Stimulated activated CD4-positive, alpha-beta T cell treated with anti-CD3 and anti-CD28 coated beads, TNF-alpha, amount 100 ng/mL, for 24 hours (primary cell): Measurements from ENCODE around the gene MYL7.
"Not testable (repeated sequence)": the region's sequence is repeated elsewhere in the genome, so short reads cannot be mapped to it uniquely, and the experiment has no call there.

Experiments used
- DNase-seq, 3 experiments: peaks; one replicate each; pipeline ENCODE4 v3.0.0-alpha.2; 2020; ENCODE audit warnings: low read depth in 3 of 3

The MYL7 gene

GRCh38 chr7:44141221-44141850 lies at the start of gene MYL7:
MYL7 (minus strand) TSS chr7:44141332; CDS start chr7:44141305, 27 bp downstream.
- DNase-seq: no peak

DNA sequence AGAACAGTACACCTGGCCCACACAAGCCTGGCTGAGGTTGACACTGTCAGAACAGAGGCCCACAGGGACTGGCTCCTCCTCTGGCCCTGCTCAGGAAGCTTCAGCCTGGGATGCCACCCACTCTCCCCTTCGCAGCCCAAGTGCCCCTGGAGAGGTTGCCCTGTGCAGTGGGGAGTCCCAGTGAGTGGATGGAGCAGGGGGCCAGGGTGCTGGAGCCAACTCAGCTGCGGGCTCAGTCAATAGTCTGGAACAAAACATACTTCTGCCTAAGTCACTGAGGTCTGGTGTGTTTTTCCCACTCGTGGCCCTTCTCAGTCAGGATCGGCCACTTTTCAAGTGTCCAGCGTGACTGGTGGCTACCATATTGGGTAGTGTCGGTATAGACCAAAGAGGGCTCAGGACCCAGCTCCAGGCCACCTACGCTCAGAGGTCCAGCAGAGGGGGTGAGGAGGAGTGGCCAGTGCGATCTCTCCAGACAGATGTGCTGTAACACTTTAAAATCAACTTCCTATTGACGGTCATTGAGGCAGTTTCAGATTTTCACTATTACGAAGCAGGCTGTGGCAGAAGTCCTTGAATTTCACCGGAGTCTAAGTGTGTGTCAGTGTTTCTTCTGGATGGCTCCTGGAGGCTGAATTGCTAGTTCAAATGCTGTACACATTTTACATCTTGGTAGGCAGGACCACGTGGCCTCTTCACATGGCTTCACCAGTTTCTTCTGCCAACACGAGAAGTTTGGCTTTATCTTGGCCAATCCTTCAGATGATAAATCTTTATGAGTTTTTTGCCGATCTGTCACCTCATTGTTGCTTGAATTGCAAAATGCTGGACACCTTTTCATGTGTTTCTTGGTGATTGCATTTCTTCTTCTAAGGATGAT lies 49.1 kb upstream of the MYL7 start:
- DNase-seq: no peak

- no peak for DNase-seq
These were observed 48.3 kb upstream of the MYL7 start, which contains the start of gene GCK for GRCh38 chr7:44189286-44189992. GCK (minus strand) TSS chr7:44189439; CDS start chr7:44188953, 486 bp downstream.

- DNase-seq: no peak
These were observed 47.5 kb upstream of the MYL7 start for GRCh38 chr7:44188480-44189225.

DNA sequence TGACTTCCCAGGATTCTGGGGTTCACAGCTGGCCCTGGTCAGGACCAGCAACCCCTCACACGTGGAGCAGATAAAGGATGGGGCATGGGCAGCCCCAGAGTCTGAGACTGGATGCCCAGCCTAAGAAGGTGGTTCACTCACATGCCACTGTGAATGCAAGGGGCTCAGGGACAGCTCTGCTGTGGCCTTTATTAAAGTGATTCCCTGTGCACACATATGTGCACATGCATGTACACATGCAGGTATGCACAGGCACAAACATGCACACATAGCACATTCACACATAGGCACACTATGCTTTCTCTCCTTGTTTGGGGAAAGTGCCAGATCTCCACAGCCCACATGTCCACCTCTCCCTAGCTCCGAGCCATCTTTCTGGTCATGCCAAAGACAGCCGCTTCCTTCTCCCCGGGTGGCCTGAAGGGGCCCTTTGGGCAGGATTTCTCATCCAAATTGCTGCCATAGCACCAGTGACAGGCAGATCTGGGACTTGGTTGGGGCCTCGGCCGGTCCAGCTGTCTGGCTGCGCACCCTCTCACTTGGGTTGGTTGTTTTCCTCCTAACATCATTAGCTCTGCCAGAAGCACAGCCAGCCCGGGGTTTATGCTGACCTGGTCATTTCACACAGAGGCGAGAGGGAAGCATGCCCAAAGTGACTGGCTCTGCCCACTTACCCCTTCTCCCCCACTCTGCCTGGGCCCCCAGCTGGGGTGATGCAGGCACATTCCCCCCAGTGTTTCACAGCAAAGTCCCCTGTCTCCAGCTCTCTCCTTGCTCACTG lies 46.7 kb upstream of the MYL7 start:
- DNase-seq: no peak

DNA sequence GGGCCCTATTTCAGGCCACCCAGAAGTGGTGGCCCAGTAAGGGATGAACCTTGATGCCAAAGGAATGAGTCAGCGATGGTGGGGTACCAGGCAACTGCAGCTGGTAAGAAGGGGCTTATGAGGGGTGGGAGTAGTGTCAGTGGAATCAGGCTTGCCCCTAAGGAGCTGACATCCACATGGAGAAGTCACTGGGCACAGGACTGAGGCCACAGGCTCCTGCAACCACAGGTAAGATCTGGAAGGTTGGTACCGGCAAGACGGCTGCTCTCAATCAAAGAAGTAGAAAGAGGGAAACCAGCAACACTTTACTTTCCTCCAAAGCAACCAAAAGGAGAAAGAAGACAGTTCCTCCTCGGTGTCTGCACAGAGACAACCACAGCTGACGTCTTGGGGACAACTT lies 45.6 kb upstream of the MYL7 start:
- no peak for DNase-seq

DNA sequence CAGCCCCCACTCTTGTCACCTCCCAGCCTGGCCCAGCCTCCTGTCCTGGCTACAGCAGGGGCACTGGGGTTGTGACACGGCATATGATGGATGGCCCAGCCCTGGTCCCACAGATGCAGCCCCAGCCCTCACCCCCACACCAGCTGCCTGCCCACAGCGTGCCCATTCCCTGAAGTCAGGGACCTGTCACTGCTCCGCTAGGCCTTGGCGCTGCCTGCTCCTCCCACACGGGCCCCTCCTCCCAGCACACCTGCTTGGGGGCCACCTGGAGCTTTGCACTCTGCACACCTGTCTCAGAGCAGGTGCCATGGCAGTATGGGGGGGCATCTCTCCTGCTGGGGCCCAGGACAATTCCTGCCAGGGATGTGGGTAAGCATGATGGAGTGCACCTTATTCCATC lies 44.6 kb upstream of the MYL7 start:
- DNase-seq: no peak

DNA sequence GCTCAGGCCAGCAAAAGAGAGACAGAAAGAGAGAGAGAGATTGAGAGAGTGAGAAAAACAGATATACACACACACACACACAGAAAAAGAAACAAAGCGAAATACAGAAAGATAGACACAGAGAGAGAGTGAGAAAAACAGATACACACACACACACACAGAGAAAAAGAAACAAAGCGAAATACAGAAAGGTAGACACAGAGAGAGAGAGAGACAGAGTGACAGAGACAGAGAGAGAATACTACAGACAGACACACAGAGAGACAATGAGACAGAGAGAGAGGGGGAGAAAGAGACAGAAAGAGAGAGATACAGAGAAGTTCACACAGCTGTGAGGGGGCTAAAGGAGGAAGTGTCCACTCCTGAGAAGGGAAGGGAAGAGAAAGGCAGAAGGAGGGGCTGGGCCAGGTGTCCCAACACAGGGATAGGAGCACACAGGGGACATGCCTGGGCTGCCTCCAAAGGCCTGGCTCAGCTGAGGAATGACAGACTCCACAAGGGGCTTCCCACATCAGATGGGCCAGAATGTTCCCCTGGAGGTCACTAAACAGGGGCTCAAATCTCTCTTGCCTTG lies 43.8 kb upstream of the MYL7 start:
- no peak for DNase-seq

DNA sequence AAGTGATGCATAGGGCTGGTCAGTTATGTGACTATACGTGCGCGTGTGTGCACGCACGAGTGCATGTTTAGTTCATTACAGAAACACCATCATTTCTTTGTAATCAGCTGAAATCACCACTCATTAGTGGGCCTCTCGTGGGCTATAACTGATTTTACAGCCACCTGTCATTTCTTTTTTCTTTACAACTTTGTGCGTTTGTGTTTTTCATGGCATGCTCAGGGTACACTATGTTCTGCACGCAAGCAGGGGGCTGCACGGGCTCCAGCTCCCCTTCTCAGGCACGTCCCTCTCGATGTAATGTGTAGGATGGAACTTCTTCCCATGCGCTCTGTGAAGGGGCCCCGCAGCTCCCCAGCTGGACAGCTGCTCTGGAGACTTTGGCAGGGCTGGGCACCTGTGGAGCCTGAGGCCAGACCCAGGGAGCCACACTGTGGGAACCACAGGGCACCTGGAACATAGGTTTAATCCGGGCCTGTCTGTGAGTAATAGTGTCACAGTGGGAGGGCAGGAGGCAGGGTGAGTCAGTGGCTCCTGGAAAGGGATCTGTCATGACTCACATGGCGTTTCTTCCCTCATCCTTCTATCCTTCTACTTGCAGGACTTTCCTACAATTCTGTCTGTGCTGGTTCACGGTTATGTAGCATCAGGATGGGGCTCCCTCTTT lies 43.2 kb upstream of the MYL7 start:
- no peak for DNase-seq

DNA sequence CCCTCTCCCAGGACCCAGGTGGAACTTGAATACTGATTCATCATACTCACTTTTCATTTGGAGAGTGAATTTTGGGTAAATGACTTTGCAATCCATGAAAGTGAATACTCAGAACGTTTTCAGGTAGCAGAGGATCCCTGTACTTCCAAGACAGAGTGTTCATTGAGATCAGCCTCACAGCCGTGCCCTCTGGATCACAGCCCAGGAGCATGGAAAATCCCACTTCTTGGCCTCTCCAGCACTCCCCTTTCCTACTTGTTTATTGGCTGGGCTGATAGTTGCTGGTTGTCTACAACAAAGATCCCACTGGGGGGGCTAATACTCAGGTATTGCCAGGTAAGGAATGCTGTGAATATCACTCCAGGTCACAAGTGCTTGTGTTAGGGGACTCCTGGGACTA lies 42.3 kb upstream of the MYL7 start:
- no peak for DNase-seq

DNA sequence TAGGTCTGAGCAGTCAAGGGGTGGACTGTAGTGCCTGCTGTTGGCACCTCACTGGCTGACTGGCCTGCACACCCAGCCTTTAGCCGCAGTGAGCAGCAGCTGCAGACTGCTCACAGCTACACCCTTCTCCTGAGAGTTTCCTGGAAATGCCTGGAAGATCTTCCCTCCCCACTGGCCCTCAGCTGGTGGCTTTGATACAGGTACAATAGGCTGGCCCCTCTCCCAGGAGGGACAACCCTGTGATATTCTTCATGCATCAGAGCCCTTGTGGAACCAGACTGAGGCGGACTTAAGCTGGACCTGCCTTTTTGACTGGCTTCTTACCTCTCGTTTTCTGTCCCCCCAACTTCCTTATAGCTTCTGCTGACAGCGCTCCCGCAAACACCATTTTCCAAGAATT lies 41.7 kb upstream of the MYL7 start:
- no peak for DNase-seq

DNA sequence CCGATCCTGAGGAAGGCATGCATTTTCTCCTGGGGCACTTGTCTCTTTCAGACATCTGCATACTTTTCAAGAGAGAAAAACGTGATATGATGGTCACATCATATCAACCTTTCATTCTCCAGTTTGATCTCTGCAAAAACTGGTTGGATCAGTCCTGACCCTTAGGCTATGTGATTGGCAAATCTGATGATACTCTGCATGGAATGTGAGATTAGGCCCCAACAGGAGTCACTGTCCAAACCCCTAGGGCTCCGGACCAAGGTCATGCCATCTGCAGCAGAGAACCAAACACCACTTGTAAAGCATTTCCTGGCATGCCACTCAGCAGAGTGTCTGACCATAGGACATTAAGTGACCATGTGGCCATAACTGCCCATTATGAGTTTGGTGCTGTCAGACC lies 39.5 kb upstream of the MYL7 start:
- DNase-seq: no peak

DNA sequence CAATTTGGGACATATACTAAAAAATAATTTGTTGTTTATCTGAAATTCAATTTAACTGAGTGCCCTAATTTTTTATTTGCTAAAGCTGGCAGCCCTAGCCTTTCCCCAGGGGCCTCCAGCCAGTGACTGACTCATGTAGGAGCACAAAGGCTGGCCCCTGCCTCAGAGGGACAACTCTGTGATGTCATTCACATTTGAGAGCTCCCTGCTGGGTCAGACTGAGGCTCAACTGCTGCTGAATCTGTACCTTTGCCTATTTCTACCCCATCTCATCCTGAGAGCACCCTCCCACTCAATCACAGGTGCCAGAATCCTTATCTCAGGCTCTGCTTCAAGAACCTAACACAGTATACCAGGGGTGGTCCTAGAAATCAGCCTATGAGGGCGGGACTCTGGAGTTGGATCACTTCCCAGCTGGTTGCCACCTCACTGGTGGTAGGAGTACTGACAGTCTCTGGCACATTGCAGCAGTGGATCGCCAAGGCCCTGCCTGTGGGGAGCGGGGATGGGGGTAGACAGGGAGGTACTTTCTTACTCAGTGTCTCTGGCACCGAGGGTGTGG lies 36.5 kb upstream of the MYL7 start:
- DNase-seq: no peak

DNA sequence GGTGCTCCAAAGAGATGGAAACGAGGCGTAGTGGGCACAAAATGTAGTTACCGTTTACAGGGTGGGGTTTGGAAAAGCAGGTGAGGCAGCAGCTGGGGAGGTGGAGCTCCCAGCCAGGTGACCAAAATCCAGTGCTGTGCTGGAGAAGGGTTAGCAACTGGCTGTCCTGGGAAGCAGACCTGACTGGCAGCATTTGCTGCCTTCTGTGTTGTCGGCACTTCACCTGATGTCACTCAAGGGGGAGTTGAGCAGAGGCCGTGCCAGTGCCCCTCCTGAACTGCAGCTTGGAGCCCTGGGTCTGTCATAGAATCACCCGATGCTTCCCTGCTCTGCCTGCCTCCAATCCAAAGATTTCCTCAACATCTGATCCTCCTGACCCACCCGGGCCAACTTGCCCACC lies 35.4 kb upstream of the MYL7 start:
- no peak for DNase-seq

- DNase-seq: no peak
These were observed 34.6 kb upstream of the MYL7 start for GRCh38 chr7:44175730-44176129.

DNA sequence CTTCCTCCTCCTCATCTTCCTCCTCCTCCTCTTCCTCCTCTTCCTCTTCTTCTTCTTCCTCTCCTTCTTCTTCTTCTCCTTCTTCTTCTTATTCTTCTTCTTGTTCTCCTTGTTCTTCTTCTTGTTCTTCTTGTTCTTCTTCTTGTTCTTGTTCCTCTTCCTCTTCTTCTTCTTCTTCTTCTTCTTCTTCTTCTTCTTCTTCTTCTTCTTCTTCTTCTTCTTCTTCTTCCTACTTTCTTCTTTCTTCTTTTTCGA lies 33.5 kb upstream of the MYL7 start:
- not testable (repeated sequence) for DNase-seq

- no peak for DNase-seq
These were observed 33.0 kb upstream of the MYL7 start for GRCh38 chr7:44173911-44174693.

DNA sequence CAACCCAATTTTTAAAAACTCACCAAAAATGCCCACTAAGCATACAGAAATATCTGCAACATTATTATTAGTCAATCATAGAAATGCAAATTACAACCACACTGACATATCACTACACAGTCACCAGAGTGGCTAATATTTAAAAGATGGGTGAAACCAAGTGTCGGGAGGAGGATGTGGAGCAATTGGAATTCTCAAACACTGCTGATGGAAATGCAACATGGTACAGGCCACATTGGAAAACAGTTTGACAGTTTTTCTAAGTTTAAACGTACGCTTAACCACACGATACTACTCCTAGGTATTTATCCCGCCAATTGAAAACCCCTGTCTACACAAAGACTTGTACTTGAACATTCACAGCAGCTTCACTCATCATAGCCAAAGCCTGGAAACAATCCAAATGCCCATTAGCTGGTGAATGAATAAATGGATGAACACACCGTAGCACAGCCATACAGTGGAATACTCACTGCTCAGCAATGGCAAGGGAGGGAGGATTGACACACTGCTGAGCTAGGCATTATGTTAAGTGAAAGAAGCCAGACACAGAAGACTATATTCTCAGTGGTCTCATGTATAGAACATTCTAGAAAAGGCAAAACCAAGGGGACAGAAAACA lies 31.8 kb upstream of the MYL7 start:
- no peak for DNase-seq

DNA sequence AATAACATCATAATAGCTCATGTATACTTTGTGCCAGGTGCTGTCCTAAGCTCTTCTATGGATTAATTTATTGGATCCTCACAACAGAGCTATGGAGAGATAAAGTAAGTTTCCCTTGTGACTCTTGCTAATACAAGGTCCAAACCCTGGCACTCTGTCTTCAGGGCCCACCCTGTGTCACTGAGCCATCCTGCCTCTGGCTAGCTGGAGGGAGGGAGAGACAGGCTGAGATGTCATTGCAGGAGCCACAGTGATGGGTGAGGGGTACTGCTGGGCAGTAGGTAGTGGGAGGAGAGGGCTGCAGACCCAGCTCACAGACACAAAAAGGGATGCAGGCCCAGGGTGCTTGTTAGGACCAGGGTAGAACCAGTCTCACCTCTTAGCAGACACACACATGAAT lies 31.2 kb upstream of the MYL7 start:
- DNase-seq: no peak
